Neural progenitor cell (in vitro differentiated cells): Measurements from ENCODE around the gene SYF2.
"Not testable (repeated sequence)": the region's sequence is repeated elsewhere in the genome, so short reads cannot be mapped to it uniquely, and the experiment has no call there.

ENCODE experiments used
- EZH2 ChIP-seq: fragments of 200-600 bp; sonication (generic); IDR thresholded peaks from 2 replicates; pipeline ENCODE4 v1.6.1; 2017; ENCODE audit warnings: antibody characterized with exemption, mild to moderate bottlenecking, moderate library complexity
- EZH2phosphoT487 ChIP-seq: fragments of 200-600 bp; sonication (generic); IDR thresholded peaks from 2 replicates; pipeline ENCODE4 v1.6.1; 2017; ENCODE audit warnings: antibody characterized with exemption
- TF ChIP-seq, protein P1 (sequence below): fragments of 200-600 bp; sonication (generic); IDR thresholded peaks from 2 replicates; pipeline ENCODE4 v1.5.1; 2017; ENCODE audit warnings: antibody characterized with exemption, mild to moderate bottlenecking

DNA sequence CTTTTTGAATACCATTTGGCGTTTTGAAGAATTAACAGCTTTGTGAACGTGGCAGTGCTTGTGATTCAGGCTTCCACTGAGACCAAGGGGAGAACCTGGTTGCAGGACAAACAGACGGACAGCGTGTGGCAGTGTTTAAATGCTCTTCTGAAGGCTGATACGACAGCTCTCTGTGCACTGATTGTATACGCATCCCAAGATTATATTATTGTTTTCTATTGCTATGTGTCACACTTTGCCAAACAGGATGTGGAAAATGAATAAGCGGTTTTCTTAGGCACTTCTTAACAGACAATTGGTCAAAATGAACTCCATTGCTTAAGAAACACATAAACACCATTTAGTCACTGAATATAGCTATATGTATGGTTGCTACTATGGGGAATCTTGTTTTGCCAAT is 27.5 kb upstream of the SYF2 start:
- TF ChIP-seq, protein P1, sequence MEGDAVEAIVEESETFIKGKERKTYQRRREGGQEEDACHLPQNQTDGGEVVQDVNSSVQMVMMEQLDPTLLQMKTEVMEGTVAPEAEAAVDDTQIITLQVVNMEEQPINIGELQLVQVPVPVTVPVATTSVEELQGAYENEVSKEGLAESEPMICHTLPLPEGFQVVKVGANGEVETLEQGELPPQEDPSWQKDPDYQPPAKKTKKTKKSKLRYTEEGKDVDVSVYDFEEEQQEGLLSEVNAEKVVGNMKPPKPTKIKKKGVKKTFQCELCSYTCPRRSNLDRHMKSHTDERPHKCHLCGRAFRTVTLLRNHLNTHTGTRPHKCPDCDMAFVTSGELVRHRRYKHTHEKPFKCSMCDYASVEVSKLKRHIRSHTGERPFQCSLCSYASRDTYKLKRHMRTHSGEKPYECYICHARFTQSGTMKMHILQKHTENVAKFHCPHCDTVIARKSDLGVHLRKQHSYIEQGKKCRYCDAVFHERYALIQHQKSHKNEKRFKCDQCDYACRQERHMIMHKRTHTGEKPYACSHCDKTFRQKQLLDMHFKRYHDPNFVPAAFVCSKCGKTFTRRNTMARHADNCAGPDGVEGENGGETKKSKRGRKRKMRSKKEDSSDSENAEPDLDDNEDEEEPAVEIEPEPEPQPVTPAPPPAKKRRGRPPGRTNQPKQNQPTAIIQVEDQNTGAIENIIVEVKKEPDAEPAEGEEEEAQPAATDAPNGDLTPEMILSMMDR = not testable (repeated sequence)
- TF ChIP-seq EZH2, EZH2phosphoT487: not testable (repeated sequence)
